Measurements from ENCODE around the gene ANO9.

The ANO9 gene

DNA sequence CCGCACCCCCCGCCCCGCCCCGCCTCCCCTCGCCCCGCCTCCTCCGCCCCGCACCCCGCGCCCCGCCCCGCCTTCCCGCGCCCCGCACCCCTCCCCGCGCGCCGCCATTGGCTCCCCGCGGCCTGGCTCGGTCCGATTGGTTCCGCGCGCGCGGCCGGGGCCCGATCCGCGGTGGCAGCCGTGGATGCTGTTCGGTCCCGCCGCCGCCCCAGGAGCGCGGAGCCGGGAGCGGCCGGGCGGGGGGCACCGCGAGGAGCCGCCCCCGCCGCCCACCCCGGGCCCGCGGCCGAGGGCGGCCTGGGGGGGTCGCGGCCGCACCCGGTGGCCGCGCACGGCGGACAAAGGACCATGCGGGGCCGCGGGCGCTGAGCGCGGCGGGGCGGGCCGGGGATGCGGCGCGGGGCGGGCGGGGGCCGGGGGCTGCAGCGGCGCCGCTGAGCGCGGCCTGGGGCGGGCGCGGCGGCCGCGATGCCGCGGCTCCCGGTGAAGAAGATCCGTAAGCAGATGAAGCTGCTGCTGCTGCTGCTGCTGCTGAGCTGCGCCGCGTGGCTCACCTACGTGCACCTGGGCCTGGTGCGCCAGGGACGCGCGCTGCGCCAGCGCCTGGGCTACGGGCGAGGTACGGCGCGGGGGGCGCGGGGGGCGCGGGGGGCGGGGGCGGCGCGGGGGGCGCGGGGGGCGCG, 72.3 kb downstream of the ANO9 start, which contains the start of gene B4GALNT4:
B4GALNT4 (plus strand) TSS at position 164 of the 683 bp plus-strand sequence; CDS start at position 469, 305 bp downstream.
- no peak for DNase-seq (ENCODE audit: low read depth)

DNA sequence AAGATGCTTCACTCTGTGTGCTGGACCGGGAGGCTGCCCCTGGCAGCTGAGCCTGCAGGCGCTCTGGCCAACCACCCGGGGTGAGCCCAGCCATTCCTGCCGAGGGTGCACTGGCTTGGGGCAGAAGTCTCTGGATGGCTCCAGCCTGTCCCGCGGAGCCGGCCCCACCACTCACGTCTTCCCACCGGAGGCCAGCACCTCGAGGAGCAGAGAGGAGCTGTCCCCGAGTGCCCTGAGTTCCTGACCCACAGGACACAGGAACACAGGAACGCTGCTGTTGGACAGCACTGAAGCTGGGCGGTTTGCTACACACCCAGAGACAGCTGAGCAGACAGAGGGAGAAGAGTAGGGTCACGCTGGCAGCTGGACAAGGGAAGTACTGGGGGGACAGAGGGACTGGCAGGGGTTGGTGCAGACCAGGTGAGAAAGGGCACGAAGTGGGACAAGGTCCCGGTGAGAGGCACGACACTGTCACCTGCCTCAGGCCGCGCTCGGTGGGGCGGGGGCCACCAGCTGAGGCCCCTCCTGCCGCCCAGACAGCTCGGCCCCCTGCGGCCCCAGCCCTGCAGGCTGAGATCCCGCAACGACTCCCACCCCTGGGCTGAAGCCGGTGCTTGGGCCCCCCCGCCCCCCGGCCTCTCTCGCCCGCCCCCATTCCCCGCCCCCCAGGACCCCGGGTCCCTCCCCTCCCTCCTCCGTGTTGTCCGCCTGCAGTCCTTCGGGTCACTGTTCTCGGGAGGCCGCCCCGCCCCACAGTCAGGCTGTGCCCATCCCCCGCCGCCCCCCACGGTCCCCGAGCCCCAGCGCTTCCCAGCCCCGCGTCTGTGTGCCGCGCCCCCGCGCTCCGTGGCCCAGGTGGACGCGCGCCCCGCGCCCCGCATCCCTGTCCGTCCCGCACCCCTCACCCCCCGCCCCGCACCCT, 73.1 kb downstream of the ANO9 start:
- DNase-seq (ENCODE audit: low read depth), result no peak

DNA sequence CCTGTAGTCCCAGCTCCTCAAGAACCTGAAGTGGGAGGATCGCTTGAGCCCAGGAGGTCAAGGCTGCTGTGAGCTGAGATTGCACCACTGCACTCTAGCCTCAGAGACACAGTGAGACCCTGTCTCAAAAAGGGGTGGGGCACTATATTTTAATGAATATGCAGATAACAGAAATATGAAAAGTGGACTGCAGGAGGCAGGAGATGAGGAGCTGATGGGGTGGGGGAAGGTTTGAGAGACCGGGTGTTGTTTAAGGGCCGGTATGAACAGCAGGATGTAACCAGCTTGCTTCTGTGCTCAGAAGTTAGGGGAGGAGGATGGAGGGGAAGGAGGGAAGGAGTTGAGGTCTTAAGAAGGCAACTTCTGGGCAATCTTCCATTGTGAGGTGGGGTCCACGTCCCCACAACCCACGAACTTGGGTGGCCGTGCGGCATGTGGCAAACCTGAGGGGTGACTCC, 73.8 kb downstream of the ANO9 start:
- no peak for DNase-seq (ENCODE audit: low read depth)

All from activated T-helper 9 cell treated with anti-CD3 and anti-CD28 coated beads, Interleukin-2, amount 50 U/mL, for 16 hours (primary cell).